Psoas muscle (tissue), 8 donors: ENCODE measurements around the gene KIF23. TPM values are rescaled to one million over a fixed set of nuclear protein-coding genes. Genes with fewer than 3 reads are reported as not detected.

ENCODE experiments used
- ATAC-seq, 4 donors: fragments of 200-7000 bp; cut with Tn5 transposase; one replicate each; pipeline ENCODE4 v1.9.1; 2020; ENCODE audit warnings: moderate library complexity in 3 of 4, mild to moderate bottlenecking in 2 of 4
- DNase-seq, 2 donors: peaks; one replicate each; pipeline ENCODE4 v3.0.0-alpha.2; 2020
- H3K27ac ChIP-seq: fragments of 200-600 bp; one replicate; pipeline ENCODE4 v1.8.0; 2022
- H3K27me3 ChIP-seq, 3 donors: fragments of 200-600 bp in 1 of 3; one replicate each; pipeline versions ENCODE4 v1.6.1 to v1.8.0; 2013 to 2022; ENCODE audit warnings: low read length in 2 of 3, mild to moderate bottlenecking in 2 of 3, moderate library complexity in 1 of 3; ENCODE audit not compliant: insufficient read depth in 3 of 3
- H3K36me3 ChIP-seq, 2 donors: fragments of 200-600 bp in 1 of 2; one replicate each; pipeline versions ENCODE4 v1.6.1 to v1.8.0; 2013 to 2022; ENCODE audit warnings: low read depth in 1 of 2, mild to moderate bottlenecking in 1 of 2, moderate library complexity in 1 of 2; ENCODE audit not compliant: insufficient read depth in 1 of 2
- H3K4me1 ChIP-seq: fragments of 200-600 bp; one replicate; pipeline ENCODE4 v1.8.0; 2022
- H3K4me3 ChIP-seq: fragments of 200-600 bp; one replicate; pipeline ENCODE4 v1.8.0; 2022; ENCODE audit warnings: mild to moderate bottlenecking
- H3K9me3 ChIP-seq: fragments of 200-600 bp; one replicate; pipeline ENCODE4 v1.8.0; 2022
- WGBS, 3 donors: extraction: QIAGEN DNeasy Blood & Tissue Kit; methylation state at CpG; one replicate each; pipeline versions ENCODE4 v1.1.6 to v1.1.7; 2013; 5-methylcytosine and 5-hydroxymethylcytosine counted together
- intact Hi-C, 2 donors: fragments of 100-400 bp; cut with DNase I; formaldehyde crosslinking; loops; one replicate each; pipeline versions ENCODE4 v1.11.0 to v1.14.2; 2022
- polyA plus RNA-seq, 3 donors: library from polyadenylated mRNA; stranded (reverse); fragments of 200-250 nt; gene quantifications; one replicate each; pipeline ENCODE4 v1.2.3, GENCODE V29; 2013
- total RNA-seq, 4 donors: library from RNA; stranded (reverse); fragmentation: NEBNext Ultra II Directional in 2 of 4; extraction: Animal tissue kit (Norgen Biotek cat#: 25700) in 2 of 4; gene quantifications; one replicate each; pipeline versions ENCODE4 v1.2.1 to v1.2.4, GENCODE V29; 2021 to 2023
- TF ChIP-seq, protein P1 (sequence below): fragments of 200-600 bp; IDR thresholded peaks from one replicate; pipeline ENCODE4 v1.8.0; 2022; ENCODE audit warnings: antibody characterized with exemption
- donor health status: healthy with polysubstance abuse.
- donor health status: DM: no; HTN: no; CAD: no; lungs with moderate emphysema.
- donor health status: Bipolar disorder and iron deficiency.
- donor health status: healthy.
- donor health status: DM: yes; HTN: yes; CAD: no.
- donor health status: DM: no; HTN: no; CAD: no.
- donor health status: DM: no; HTN: no; CAD: no.
- donor health status: DM: yes; HTN: yes; CAD: no.

KIF23 gene
- total and polyA plus RNA-seq, 7 donors = 0.04 to 0.69 (median 0.41) TPM; not detected in 1

- Histone ChIP-seq H3K36me3 (no peaks in the 10 kb centered on the region), H3K27ac (peak overlapping the region; percentile 92), H3K4me1 (peaks cover 14% of the 10 kb centered on the region), H3K4me3 (peak overlapping the region; percentile 67), H3K9me3 (no peaks in the 10 kb centered on the region), H3K27me3 (no peaks in the 10 kb centered on the region)
- TF ChIP-seq, protein P1, sequence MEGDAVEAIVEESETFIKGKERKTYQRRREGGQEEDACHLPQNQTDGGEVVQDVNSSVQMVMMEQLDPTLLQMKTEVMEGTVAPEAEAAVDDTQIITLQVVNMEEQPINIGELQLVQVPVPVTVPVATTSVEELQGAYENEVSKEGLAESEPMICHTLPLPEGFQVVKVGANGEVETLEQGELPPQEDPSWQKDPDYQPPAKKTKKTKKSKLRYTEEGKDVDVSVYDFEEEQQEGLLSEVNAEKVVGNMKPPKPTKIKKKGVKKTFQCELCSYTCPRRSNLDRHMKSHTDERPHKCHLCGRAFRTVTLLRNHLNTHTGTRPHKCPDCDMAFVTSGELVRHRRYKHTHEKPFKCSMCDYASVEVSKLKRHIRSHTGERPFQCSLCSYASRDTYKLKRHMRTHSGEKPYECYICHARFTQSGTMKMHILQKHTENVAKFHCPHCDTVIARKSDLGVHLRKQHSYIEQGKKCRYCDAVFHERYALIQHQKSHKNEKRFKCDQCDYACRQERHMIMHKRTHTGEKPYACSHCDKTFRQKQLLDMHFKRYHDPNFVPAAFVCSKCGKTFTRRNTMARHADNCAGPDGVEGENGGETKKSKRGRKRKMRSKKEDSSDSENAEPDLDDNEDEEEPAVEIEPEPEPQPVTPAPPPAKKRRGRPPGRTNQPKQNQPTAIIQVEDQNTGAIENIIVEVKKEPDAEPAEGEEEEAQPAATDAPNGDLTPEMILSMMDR = peak; percentile 86
- DNase-seq (peak; percentile 95 to 97), ATAC-seq (peak; percentile 95 to 96 (median 95))
- WGBS, 3 donors = 4 to 7% (median 5%) methylated on average over 39 to 46 of the region's 46 CpGs
- intact Hi-C loops = no loop called here
Measured at GRCh38 chr15:69462493-69463181, 48.5 kb downstream of the KIF23 start.

- peaks cover 10% of the 10 kb centered on the region for H3K4me1 ChIP-seq
- WGBS, 3 donors = 18 to 26% (median 26%) methylated on average over 12 to 13 of the region's 13 CpGs
- peak overlapping the region; percentile 67 for H3K4me3 ChIP-seq
- peak in 2 of 4 donors; percentile 9 to 16 for ATAC-seq
- no peak for DNase-seq
- H3K36me3 ChIP-seq = no peaks in the 10 kb centered on the region
- no peaks in the 10 kb centered on the region for H3K9me3 ChIP-seq
- H3K27me3 ChIP-seq = no peaks in the 10 kb centered on the region
- TF ChIP-seq, protein P1 = no peak
- intact Hi-C loops = no loop called here
- peak overlapping the region; percentile 92 for H3K27ac ChIP-seq
Measured at GRCh38 chr15:69463182-69463756, 49.1 kb downstream of the KIF23 start.

- TF ChIP-seq, protein P1 = no peak
- Histone ChIP-seq H3K36me3 (no peaks in the 10 kb centered on the region), H3K9me3 (no peaks in the 10 kb centered on the region), H3K4me3 (no peak overlapping the region), H3K4me1 (peaks cover 10% of the 10 kb centered on the region), H3K27ac (no peak overlapping the region), H3K27me3 (no peaks in the 10 kb centered on the region)
- DNase-seq (no peak), ATAC-seq (no peak)
- WGBS, 3 donors = 95 to 100% (median 97%) methylated on average over 1 of the region's 1 CpG
- intact Hi-C loops = no loop called here
Measured at GRCh38 chr15:69465253-69465652, 51.1 kb downstream of the KIF23 start.

DNA sequence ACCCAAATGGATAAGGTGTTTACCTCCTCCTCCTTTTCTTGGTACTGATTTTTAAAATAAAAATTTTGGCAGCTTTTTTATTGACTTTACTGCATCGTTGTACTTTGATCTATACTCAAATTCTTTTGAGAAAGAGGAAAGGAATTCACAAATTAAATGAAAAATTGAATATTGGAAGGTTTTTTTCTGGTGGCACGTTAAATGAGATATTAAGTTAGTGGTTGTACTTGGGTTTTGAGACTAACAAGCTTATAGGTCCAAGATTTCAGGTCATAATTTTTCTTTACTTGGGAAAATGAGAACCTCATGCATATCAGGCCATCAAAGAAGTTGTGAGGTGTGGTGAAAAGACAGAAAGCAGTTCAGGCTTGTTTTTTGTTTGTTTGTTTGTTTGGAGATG, 52.6 kb downstream of the KIF23 start:
- no peaks in the 10 kb centered on the region for H3K27me3 ChIP-seq

More for the DNA sequence above, 52.6 kb downstream of the KIF23 start:
- H3K27ac ChIP-seq = no peak overlapping the region
- no peak overlapping the region for H3K4me3 ChIP-seq
- no peak for ATAC-seq
- TF ChIP-seq, protein P1 = no peak
- H3K9me3 ChIP-seq = no peaks in the 10 kb centered on the region
- intact Hi-C loops = no loop called here
- no peaks in the 10 kb centered on the region for H3K36me3 ChIP-seq
- peaks cover 10% of the 10 kb centered on the region for H3K4me1 ChIP-seq
- 76 to 86% (median 84%) methylated on average over 2 of the region's 2 CpGs for WGBS, 3 donors
- DNase-seq = no peak
